M059J (cell line): ENCODE measurements around the gene FSIP1. TPM values are rescaled to one million over a fixed set of nuclear protein-coding genes. Genes with fewer than 3 reads are reported as not detected.
A peak's percentile ranks its signal among the peaks of the same experiment; 100 is the strongest.

Source experiments
- DNase-seq: peaks from one replicate; pipeline ENCODE4 v3.0.0-alpha.2; 2012; ENCODE audit warnings: low read depth
- total RNA-seq: library from RNA; depleted of rRNA; stranded (reverse); fragments of >200 nt; shearing (Covaris generic); gene quantifications from 2 replicates; pipeline ENCODE4 v1.2.3, GENCODE V29; 2014

Gene FSIP1
- total RNA-seq, 1 experiment from 2014 or later = 0.76 TPM

DNA sequence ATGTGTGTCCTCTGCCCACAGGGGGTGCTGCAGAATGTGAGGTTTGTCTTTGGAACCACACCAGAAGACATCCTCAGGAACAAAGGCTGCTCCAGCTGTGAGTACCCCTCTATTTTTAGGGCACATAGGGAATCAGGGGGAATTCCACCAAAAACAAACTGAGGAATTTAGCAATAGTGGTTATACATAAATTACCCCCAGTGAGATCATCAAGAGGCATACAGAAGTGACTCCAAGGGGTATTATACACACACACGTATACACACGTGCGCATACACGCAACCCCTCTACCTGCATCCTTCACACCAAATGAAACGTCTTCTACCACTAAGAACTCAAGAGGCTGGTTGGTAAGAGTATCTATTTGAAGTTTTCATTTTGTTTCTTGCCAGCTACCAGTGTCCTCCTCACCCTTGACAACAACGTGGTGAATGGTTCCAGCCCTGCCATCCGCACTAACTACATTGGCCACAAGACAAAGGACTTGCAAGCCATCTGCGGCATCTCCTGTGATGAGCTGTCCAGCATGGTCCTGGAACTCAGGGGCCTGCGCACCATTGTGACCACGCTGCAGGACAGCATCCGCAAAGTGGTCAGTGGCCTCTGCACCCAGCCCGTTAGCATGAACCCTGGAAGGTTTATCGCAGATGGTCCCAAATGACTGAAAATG is 198.9 kb downstream of the FSIP1 start:
- DNase-seq = peak; percentile 67

DNA sequence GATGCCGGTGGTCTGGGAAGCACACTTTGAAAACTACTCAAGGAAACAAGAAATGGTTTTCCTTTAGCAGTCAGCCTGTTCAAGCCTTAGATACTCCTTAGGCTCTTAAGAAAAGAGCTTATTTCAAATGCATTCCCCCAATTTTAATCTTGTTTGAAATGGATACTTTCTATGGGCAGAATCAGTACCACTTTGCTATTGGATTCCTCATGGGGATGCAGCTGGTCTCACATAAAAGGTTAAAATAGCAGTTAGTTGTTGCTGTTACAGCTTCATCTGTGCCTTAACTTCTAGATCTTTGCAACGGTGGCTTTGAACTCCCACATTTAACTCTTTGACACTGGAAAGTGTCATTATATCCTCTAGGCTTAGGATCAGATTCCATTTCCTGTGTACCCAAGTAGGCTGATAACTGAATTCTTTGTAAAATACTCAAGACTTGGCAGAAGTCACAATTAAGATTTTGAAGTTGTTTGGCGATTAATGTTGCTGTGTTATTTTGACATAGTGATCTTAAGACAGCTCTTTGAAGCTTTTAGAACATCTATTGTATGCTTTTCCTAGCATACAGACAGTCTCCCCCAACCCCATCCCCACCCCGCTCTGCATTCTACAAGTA is 199.6 kb downstream of the FSIP1 start:
- peak; percentile 56 for DNase-seq

DNA sequence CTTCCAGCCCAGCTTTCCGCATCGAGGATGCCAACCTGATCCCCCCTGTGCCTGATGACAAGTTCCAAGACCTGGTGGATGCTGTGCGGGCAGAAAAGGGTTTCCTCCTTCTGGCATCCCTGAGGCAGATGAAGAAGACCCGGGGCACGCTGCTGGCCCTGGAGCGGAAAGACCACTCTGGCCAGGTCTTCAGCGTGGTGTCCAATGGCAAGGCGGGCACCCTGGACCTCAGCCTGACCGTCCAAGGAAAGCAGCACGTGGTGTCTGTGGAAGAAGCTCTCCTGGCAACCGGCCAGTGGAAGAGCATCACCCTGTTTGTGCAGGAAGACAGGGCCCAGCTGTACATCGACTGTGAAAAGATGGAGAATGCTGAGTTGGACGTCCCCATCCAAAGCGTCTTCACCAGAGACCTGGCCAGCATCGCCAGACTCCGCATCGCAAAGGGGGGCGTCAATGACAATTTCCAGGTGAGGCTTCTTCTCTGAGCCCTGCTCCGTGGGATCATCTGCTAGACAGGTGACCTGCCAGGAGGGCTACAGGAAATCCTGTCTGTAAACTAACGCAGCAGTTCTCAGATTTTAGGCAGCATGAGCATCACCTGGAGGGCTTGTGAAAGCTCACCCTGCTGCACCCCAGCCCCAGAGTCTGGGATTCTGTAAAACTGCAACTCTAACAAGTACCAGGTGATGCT is 200.2 kb downstream of the FSIP1 start:
- DNase-seq = peak; percentile 68

- DNase-seq = peak; percentile 68
Measured at GRCh38 chr15:39581793-39582285, 200.8 kb downstream of the FSIP1 start.

- no peak for DNase-seq
Measured at GRCh38 chr15:39581242-39581792, 201.3 kb downstream of the FSIP1 start.

GRCh38 chr15:39580485-39581241 is 202.0 kb downstream of the FSIP1 start, which contains the start of gene THBS1:
Gene THBS1 (plus strand): TSS chr15:39581079. CDS start chr15:39581858, 779 bp downstream.
- peak; percentile 97 for DNase-seq

DNA sequence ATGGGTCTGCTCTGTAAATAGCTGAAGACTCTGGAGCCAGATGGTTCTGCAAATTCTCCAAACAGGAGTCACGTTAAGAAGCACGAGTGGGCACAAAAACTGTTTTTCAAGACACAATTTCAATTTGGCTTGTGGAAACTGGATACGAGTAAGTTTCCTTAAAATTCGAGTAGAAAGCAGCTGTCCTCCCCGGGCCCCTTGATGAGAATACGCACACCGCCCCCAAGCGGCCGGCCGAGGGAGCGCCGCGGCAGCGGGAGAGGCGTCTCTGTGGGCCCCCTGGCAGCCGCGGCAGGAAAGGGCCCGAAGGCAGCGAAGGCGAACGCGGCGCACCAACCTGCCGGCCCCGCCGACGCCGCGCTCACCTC is 202.5 kb downstream of the FSIP1 start:
- DNase-seq = peak; percentile 91

- DNase-seq = peak; percentile 97
Measured at GRCh38 chr15:39579487-39580116, 203.0 kb downstream of the FSIP1 start.

DNA sequence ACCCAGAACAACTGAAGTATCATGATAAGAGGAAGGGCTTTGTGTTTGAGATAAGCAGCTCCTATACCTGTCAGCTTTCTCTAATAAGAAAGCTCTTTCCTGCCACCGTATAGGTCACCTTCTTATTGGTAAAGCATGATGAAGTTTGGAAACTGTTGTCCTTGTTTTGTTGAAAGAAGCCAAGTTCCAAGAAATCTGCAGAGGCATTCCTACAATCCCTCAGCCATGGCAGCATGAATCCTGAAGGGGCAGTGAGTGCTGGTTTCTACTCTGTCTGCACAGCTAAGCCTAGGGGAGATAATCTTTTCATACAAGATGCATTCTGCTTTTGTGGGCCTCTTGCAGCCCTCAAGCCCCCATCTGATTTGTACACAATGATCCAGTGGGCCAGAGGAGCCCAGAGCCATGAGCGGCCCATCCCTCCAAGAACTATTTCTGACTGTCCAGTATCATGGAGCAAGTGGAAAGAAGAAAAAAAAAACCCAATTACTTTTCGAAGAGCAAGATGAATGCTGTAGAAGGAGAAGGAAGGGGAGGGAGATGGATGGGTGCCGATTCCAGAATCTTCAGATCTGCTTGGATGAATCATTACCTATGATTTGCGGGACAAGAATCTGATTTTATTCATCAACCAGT is 203.7 kb downstream of the FSIP1 start:
- DNase-seq = peak; percentile 85

GRCh38 chr15:39575180-39575579 is 207.5 kb downstream of the FSIP1 start:
- no peak for DNase-seq

- no peak for DNase-seq
Measured at GRCh38 chr15:39574427-39574826, 208.2 kb downstream of the FSIP1 start.

DNA sequence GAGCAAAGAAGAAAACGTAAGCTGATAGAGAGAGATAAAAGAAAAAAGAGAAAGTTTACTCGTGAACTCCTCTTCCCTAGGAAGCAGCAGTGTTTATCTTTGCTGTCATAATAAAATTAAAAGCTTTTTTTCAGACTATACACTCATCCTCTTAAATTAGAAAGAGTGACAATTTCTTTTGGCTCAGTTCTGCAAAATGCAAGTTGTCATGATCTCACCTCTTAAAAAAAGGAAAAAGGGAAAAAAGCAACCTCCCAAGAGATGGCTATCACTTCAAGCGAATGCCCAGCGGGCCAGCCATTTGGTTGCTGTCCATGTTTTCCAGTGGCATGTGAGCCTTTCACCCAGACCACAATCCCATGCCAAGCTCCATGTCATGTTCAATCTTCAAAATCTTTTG is 208.8 kb downstream of the FSIP1 start:
- peak; percentile 88 for DNase-seq

DNA sequence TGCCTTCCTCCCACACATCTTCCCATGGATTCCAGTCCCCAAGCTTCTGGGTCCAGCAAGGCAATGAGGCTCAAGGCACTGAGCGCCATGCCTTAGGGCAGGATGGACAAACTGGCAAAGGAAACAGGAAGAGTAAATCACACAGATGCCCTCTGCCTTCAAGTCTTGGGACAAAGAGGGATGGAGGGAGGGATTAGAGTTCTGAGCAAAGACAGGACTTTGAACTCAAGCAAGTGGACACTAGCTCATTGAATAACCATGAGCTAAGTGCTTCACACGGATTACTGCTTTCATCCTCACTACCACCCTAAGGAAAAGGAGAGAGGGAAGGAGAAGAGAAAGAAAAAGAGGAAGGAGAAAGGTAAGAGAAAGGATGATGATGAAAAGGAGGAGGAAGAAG is 209.4 kb downstream of the FSIP1 start:
- DNase-seq = peak; percentile 45

GRCh38 chr15:39565851-39566250 is 216.8 kb downstream of the FSIP1 start:
- DNase-seq = peak; percentile 29

DNA sequence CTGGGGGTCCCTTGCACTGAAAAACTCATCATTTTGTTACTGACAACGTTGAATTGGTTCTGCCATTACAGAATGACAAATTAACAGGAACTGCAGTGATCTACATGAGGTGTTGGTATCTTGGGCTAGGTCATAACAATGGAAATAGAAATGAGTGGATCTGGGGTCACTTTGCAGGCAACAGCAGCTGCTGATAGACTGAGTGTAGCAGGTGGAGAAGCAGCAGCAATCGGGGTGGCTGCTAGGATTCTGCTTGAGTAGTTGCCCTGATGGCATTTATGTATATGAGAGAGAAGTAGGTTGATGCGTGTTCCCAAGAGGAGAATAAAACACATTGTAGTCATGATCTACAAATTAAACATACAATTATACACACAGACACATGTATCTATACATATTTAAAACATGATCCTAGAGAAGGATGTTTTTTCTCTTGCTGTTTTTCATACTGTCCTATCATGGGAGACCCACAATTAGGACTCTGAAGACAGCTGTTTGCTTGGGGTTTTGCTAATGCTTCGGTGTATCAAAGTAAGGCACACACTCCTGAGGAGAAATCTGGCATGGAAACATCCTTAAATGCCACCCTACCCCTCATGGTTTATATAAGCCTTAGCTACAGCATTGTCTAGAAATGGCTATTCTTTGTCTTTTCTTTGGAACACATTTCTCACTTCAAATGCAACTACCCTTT is 217.5 kb downstream of the FSIP1 start:
- no peak for DNase-seq

- no peak for DNase-seq
Measured at GRCh38 chr15:39558421-39558820, 224.2 kb downstream of the FSIP1 start.

DNA sequence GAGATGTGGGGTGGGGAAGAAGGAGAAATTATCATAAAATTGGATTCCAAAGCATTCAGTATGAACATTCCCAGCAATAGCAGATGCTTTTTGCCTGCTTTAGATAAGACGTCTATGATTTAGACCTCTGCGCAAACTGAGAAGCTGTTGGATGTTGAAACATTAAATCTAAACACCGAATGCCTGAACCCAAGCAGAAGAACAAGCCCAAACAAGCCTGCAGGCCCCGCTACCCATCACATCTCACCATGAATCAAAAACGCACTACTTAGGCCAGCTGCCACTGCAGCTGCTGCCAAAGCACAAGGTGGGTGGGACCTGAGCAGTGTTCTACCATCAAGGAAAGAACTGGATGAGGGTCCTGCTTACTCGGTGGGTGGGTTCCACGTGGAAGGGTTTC is 226.2 kb downstream of the FSIP1 start:
- DNase-seq = no peak

GRCh38 chr15:39555885-39556284 is 226.8 kb downstream of the FSIP1 start:
- DNase-seq = no peak

- DNase-seq = peak; percentile 32
Measured at GRCh38 chr15:39554746-39555387, 227.8 kb downstream of the FSIP1 start.
